ENCODE measurements around the gene INSYN2A.
A peak's percentile ranks its signal among the peaks of the same experiment; 100 is the strongest.

GRCh38 chr10:127243490-127244272, 47.3 kb upstream of the INSYN2A start:
- TF ChIP-seq POLR2A (IDR thresholded peaks at IDR 0.05; ENCODE audit: low read depth) (no peak), CTCF (IDR thresholded peaks at IDR 0.05) (peak in 1 of 3 experiments; percentile 38), EP300 (IDR thresholded peaks at IDR 0.05) (no peak), POLR2AphosphoS5 (IDR thresholded peaks at IDR 0.05) (no peak)
